ENCODE measurements around the gene POLR3B. TPM values are rescaled to one million over a fixed set of nuclear protein-coding genes. Genes with fewer than 3 reads are reported as not detected.

POLR3B gene
- total and polyA plus RNA-seq, 9 of the 15 experiments (the other 6 are each of a cell fraction or from before 2014, with no cell fraction given) = 7.6 to 17.9 (median 14.4) TPM

- TF ChIP-seq ZBTB40 (IDR thresholded peaks at IDR 0.05) (no peak), ZBTB40 (CRISPR knock-in tag; IDR thresholded peaks at IDR 0.05) (no peak), KHSRP (IDR thresholded peaks at IDR 0.05) (no peak), FOXA3 (CRISPR knock-in tag; conservative IDR thresholded peaks at IDR 0.05 in 1 of 2, IDR thresholded peaks at IDR 0.05 in 1 of 2) (no peak), PURB (CRISPR knock-in tag; IDR thresholded peaks at IDR 0.05; ENCODE audit: low read depth) (no peak)
These were observed 61.4 kb downstream of the POLR3B start (continued) for GRCh38 chr12:106418970-106419369.

Data from K562 (cell line).